Nephron (organoid): ENCODE data around the gene NFATC1.

Experiments used
- H3K27ac Mint-ChIP-seq, 3 experiments: 2 replicates each; pipeline ENCODE4 v1.8.0; 2020; ENCODE audit warnings: mixed read lengths in 3 of 3, mild to moderate bottlenecking in 2 of 3, moderate library complexity in 1 of 3
- H3K27me3 Mint-ChIP-seq: 2 replicates; pipeline ENCODE4 v1.8.0; 2021; ENCODE audit warnings: low read depth, mild to moderate bottlenecking, moderate library complexity, mixed read lengths
- H3K36me3 Mint-ChIP-seq: 2 replicates; pipeline ENCODE4 v1.8.0; 2020; ENCODE audit warnings: low read depth, mixed read lengths
- H3K4me1 Mint-ChIP-seq: 2 replicates; pipeline ENCODE4 v1.8.0; 2020; ENCODE audit warnings: mixed read lengths
- H3K4me3 Mint-ChIP-seq, 3 experiments: 2 replicates each; pipeline ENCODE4 v1.8.0; 2020; ENCODE audit warnings: mild to moderate bottlenecking in 3 of 3, mixed read lengths in 3 of 3, moderate library complexity in 2 of 3
- H3K9me3 Mint-ChIP-seq: 2 replicates; pipeline ENCODE4 v1.8.0; 2020; ENCODE audit warnings: mixed read lengths
- CTCF ChIP-seq, 3 experiments: fragments of 200-600 bp; sonication (generic); IDR thresholded peaks; one replicate each; pipeline ENCODE4 v1.5.0; 2021; ENCODE audit warnings: antibody characterized with exemption in 3 of 3; ENCODE audit not compliant: unreplicated experiment in 3 of 3

Gene NFATC1

GRCh38 chr18:79380816-79381806, 14.6 kb upstream of the NFATC1 start:
- Mint-ChIP-seq H3K36me3 (peaks cover 14% of the 10 kb centered on the region), H3K27me3 (peaks cover 8% of the 10 kb centered on the region), H3K4me3 (no peak overlapping the region)

GRCh38 chr18:79381811-79382311, 13.9 kb upstream of the NFATC1 start:
- H3K9me3 Mint-ChIP-seq: no peaks in the 10 kb centered on the region
- no peak for TF ChIP-seq CTCF (IDR thresholded peaks at IDR 0.05; ENCODE audit: unreplicated experiment in 3 of 3)
- no peak overlapping the region for H3K4me3 Mint-ChIP-seq
- H3K27me3 Mint-ChIP-seq: peaks cover 14% of the 10 kb centered on the region
- H3K36me3 Mint-ChIP-seq: peaks cover 10% of the 10 kb centered on the region
- H3K4me1 Mint-ChIP-seq: peaks cover 21% of the 10 kb centered on the region
- H3K27ac Mint-ChIP-seq: no peak overlapping the region

More at GRCh38 chr18:79380816-79381806, 14.6 kb upstream of the NFATC1 start:
- TF ChIP-seq CTCF (IDR thresholded peaks at IDR 0.05; ENCODE audit: unreplicated experiment in 3 of 3): peak; percentile 78 to 83 (median 79)
- no peak overlapping the region for H3K27ac Mint-ChIP-seq
- no peaks in the 10 kb centered on the region for H3K9me3 Mint-ChIP-seq
- peaks cover 21% of the 10 kb centered on the region for H3K4me1 Mint-ChIP-seq

GRCh38 chr18:79382681-79383387, 12.9 kb upstream of the NFATC1 start:
- H3K36me3 Mint-ChIP-seq: peaks cover 10% of the 10 kb centered on the region
- H3K27me3 Mint-ChIP-seq: peaks cover 15% of the 10 kb centered on the region
- H3K4me3 Mint-ChIP-seq: no peak overlapping the region
- peaks cover 27% of the 10 kb centered on the region for H3K4me1 Mint-ChIP-seq
- H3K27ac Mint-ChIP-seq: no peak overlapping the region
- H3K9me3 Mint-ChIP-seq: no peaks in the 10 kb centered on the region
- TF ChIP-seq CTCF (IDR thresholded peaks at IDR 0.05; ENCODE audit: unreplicated experiment in 3 of 3): no peak

- peaks cover 18% of the 10 kb centered on the region for H3K27me3 Mint-ChIP-seq
- no peak overlapping the region for H3K4me3 Mint-ChIP-seq
- peaks cover 5% of the 10 kb centered on the region for H3K36me3 Mint-ChIP-seq
- H3K4me1 Mint-ChIP-seq: peaks cover 23% of the 10 kb centered on the region
- H3K27ac Mint-ChIP-seq: no peak overlapping the region
- no peak for TF ChIP-seq CTCF (IDR thresholded peaks at IDR 0.05; ENCODE audit: unreplicated experiment in 3 of 3)
- H3K9me3 Mint-ChIP-seq: no peaks in the 10 kb centered on the region
Measured at GRCh38 chr18:79383388-79384056, 12.2 kb upstream of the NFATC1 start.

- Mint-ChIP-seq H3K4me3 (peak overlapping the region in 1 of 3 experiments; percentile 38), H3K9me3 (no peaks in the 10 kb centered on the region), H3K36me3 (no peaks in the 10 kb centered on the region), H3K4me1 (peaks cover 19% of the 10 kb centered on the region), H3K27ac (no peak overlapping the region), H3K27me3 (peaks cover 20% of the 10 kb centered on the region)
- TF ChIP-seq CTCF (IDR thresholded peaks at IDR 0.05; ENCODE audit: unreplicated experiment in 3 of 3): no peak
Measured at GRCh38 chr18:79384151-79384807, 11.5 kb upstream of the NFATC1 start.
